Progenitor cell of endocrine pancreas (in vitro differentiated cells): ENCODE measurements around the gene SCAMP2. TPM values are rescaled to one million over a fixed set of nuclear protein-coding genes. Genes with fewer than 3 reads are reported as not detected.

Experiments
- DNase-seq: peaks from one replicate; pipeline ENCODE4 v3.0.0; 2021; ENCODE audit warnings: low spot score; ENCODE audit not compliant: unreplicated experiment
- H3K27ac Mint-ChIP-seq: 2 replicates; pipeline ENCODE4 v1.8.0; 2021; ENCODE audit warnings: mild to moderate bottlenecking, moderate library complexity, mixed read lengths
- H3K27me3 Mint-ChIP-seq: 2 replicates; pipeline ENCODE4 v1.8.0; 2021; ENCODE audit warnings: mixed read lengths
- H3K36me3 Mint-ChIP-seq: 2 replicates; pipeline ENCODE4 v1.8.0; 2022; ENCODE audit warnings: mixed read lengths; ENCODE audit not compliant: insufficient read depth
- H3K4me1 Mint-ChIP-seq: 2 replicates; pipeline ENCODE4 v1.8.0; 2021; ENCODE audit warnings: low read depth, mixed read lengths
- H3K4me3 Mint-ChIP-seq: 2 replicates; pipeline ENCODE4 v1.8.0; 2021; ENCODE audit warnings: low read depth, mild to moderate bottlenecking, moderate library complexity, mixed read lengths
- H3K9me3 Mint-ChIP-seq: 2 replicates; pipeline ENCODE4 v1.8.0; 2021; ENCODE audit warnings: low read depth, mixed read lengths
- CTCF ChIP-seq: fragments of 200-600 bp; sonication (generic); IDR thresholded peaks from one replicate; pipeline ENCODE4 v1.5.0; 2021; ENCODE audit warnings: antibody characterized with exemption, mild to moderate bottlenecking; ENCODE audit not compliant: unreplicated experiment
- total RNA-seq: library from RNA; stranded (reverse); gene quantifications from 2 replicates; pipeline ENCODE4 v1.2.1, GENCODE V29; 2021

SCAMP2 gene
- total RNA-seq, 1 donor from 2014 or later = 63.0 TPM

DNA sequence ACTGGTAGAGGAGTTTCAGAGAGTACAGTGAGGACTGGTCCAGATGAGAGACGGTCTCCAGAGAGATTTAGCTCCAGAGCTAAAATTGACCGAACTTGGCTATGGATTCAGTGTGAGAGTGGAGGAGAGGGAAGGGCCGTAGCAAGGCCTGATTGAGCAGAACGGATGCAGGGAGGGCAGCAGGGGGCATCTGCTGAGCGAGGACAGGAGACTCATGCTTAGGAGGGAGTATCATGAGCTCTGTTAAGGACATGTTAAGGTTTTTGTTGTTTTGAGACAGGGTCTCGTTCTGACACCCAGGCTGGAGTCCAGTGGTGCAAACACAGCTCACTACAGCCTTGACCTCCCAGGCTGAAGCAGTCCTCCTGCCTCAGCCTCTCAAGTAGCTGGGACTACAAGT lies 68.2 kb downstream of the SCAMP2 start:
- Mint-ChIP-seq H3K36me3 (peaks cover 9% of the 10 kb centered on the region), H3K27me3 (no peaks in the 10 kb centered on the region), H3K27ac (peak overlapping the region; percentile 60)

GRCh38 chr15:74802862-74803447 lies 70.2 kb downstream of the SCAMP2 start:
- Mint-ChIP-seq H3K27me3 (no peaks in the 10 kb centered on the region), H3K4me3 (no peak overlapping the region), H3K27ac (no peak overlapping the region), H3K4me1 (no peaks in the 10 kb centered on the region), H3K36me3 (peaks cover 9% of the 10 kb centered on the region), H3K9me3 (no peaks in the 10 kb centered on the region)
- no peak for DNase-seq
- TF ChIP-seq CTCF = no peak

More for the DNA sequence above, 68.2 kb downstream of the SCAMP2 start:
- no peaks in the 10 kb centered on the region for H3K4me1 Mint-ChIP-seq
- no peak for TF ChIP-seq CTCF
- no peak for DNase-seq
- H3K4me3 Mint-ChIP-seq = no peak overlapping the region
- no peaks in the 10 kb centered on the region for H3K9me3 Mint-ChIP-seq

DNA sequence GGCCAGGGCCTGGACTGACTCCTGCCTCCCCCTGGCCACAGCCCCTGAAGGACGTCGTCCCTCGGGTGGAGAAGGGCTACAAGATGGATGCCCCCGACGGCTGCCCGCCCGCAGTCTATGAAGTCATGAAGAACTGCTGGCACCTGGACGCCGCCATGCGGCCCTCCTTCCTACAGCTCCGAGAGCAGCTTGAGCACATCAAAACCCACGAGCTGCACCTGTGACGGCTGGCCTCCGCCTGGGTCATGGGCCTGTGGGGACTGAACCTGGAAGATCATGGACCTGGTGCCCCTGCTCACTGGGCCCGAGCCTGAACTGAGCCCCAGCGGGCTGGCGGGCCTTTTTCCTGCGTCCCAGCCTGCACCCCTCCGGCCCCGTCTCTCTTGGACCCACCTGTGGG lies 70.9 kb downstream of the SCAMP2 start:
- TF ChIP-seq CTCF = no peak
- no peaks in the 10 kb centered on the region for H3K9me3 Mint-ChIP-seq
- H3K4me3 Mint-ChIP-seq = no peak overlapping the region
- peaks cover 9% of the 10 kb centered on the region for H3K36me3 Mint-ChIP-seq
- H3K4me1 Mint-ChIP-seq = no peaks in the 10 kb centered on the region
- H3K27me3 Mint-ChIP-seq = no peaks in the 10 kb centered on the region
- H3K27ac Mint-ChIP-seq = no peak overlapping the region
- DNase-seq = no peak

DNA sequence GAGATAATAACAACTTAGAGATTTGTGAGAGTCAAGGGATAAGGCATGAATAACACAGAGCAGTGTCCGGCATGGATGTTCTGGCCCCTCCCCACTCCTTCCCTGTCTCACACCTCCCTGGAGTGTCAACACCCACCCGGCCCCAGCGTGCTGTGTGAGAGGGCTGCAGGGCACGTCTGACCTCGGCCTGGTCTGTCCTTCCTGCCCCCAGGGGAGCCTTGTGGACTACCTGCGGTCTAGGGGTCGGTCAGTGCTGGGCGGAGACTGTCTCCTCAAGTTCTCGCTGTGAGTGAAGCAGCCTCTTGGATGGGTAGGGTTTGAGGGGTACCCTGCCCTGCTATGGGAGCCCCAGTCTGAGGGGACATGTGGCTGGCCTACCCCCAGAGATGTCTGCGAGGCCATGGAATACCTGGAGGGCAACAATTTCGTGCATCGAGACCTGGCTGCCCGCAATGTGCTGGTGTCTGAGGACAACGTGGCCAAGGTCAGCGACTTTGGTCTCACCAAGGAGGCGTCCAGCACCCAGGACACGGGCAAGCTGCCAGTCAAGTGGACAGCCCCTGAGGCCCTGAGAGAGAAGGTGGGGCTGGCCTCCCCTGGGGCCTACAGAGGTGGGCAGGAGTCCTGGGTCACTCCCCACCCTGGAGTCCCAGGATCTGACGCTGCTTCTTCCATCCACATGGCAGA lies 71.7 kb downstream of the SCAMP2 start:
- peaks cover 9% of the 10 kb centered on the region for H3K36me3 Mint-ChIP-seq
- H3K4me3 Mint-ChIP-seq = no peak overlapping the region

DNA sequence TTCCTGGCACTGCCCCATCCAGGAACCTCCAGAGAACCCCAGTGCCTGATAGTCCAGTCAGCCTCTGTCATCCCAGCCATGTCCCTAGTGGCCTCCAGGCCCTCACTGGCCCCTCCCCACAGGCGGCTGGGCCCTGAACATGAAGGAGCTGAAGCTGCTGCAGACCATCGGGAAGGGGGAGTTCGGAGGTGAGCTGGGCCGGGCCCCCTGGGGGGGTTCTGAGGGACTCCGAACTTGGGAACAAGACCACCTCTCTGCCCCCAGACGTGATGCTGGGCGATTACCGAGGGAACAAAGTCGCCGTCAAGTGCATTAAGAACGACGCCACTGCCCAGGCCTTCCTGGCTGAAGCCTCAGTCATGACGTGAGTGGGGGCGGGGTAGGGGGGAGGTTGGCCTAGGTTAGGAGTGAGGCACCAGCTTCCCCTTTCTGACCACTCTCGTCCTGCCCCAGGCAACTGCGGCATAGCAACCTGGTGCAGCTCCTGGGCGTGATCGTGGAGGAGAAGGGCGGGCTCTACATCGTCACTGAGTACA lies 72.5 kb downstream of the SCAMP2 start:
- Mint-ChIP-seq H3K4me1 (no peaks in the 10 kb centered on the region), H3K27me3 (no peaks in the 10 kb centered on the region), H3K4me3 (no peak overlapping the region), H3K36me3 (peaks cover 9% of the 10 kb centered on the region), H3K27ac (no peak overlapping the region), H3K9me3 (no peaks in the 10 kb centered on the region)
- no peak for DNase-seq
- no peak for TF ChIP-seq CTCF

More for the DNA sequence above, 71.7 kb downstream of the SCAMP2 start:
- Mint-ChIP-seq H3K9me3 (no peaks in the 10 kb centered on the region), H3K27ac (no peak overlapping the region), H3K4me1 (no peaks in the 10 kb centered on the region), H3K27me3 (no peaks in the 10 kb centered on the region)
- no peak for TF ChIP-seq CTCF
- DNase-seq = no peak
